K562 (cell line): ENCODE results near the gene TXNIP. TPM values are rescaled to one million over a fixed set of nuclear protein-coding genes. Genes with fewer than 3 reads are reported as not detected.

Source experiments
- CBFA2T3 ChIP-seq: fragments of 450-650 bp; IDR thresholded peaks from 2 replicates; pipeline ENCODE4 v1.6.1; 2017
- CBX3 ChIP-seq, 2 experiments: IDR thresholded peaks; 1 replicate in 1 of 2; 2 replicates in 1 of 2; pipeline ENCODE4 v1.6.1; 2012; ENCODE audit warnings: inconsistent platforms in 2 of 2, low read length in 2 of 2, borderline replicate concordance in 1 of 2, control low read depth in 1 of 2
- EGR1 ChIP-seq: fragments of 450-650 bp; conservative IDR thresholded peaks from 2 replicates; pipeline ENCODE4 v1.6.1; 2017; ENCODE audit warnings: mild to moderate bottlenecking
- EZH2 ChIP-seq: IDR thresholded peaks from 2 replicates; pipeline ENCODE4 v1.6.1; 2012; ENCODE audit warnings: low read depth, mild to moderate bottlenecking, inconsistent platforms, low read length, borderline replicate concordance
- GTF2A2 ChIP-seq: IDR thresholded peaks from 2 replicates; pipeline ENCODE4 v1.6.1; 2016; ENCODE audit warnings: mild to moderate bottlenecking, missing genetic modification characterization, missing compliant biosample characterization
- JUN ChIP-seq, 2 experiments: sonication (generic) in 1 of 2; formaldehyde crosslinking in 1 of 2; IDR thresholded peaks; 2 replicates each; pipeline versions ENCODE4 v1.6.1 to v1.8.0; 2012 to 2022; ENCODE audit warnings: borderline replicate concordance in 2 of 2, mild to moderate bottlenecking in 2 of 2, improper control_type of control experiment in 1 of 2, low read depth in 1 of 2, low read length in 1 of 2, missing genetic modification reagents in 1 of 2
- MEF2D ChIP-seq: conservative IDR thresholded peaks from 2 replicates; pipeline ENCODE4 v1.6.1; 2016; ENCODE audit warnings: low read depth, missing genetic modification characterization, missing compliant biosample characterization
- NEUROD1 ChIP-seq: fragments of 150-350 bp; IDR thresholded peaks from 2 replicates; pipeline ENCODE4 v1.6.1; 2014; ENCODE audit warnings: borderline replicate concordance, low read length, low read depth; ENCODE audit not compliant: partially characterized antibody
- SNRNP70 ChIP-seq: fragments of 200-400 bp; formaldehyde crosslinking; optimal IDR thresholded peaks from 2 replicates; pipeline ENCODE3; 2017; ENCODE audit warnings: low read depth, low read length
- TFAM ChIP-seq: fragments of 250-450 bp; sonication (Bioruptor Pico); conservative IDR thresholded peaks from 2 replicates; pipeline ENCODE4 v1.5.0; 2021; ENCODE audit warnings: mild to moderate bottlenecking, moderate library complexity
- ZNF239 ChIP-seq: fragments of 250-450 bp; sonication (Bioruptor Pico); IDR thresholded peaks from 2 replicates; pipeline ENCODE4 v1.4.0; 2020; ENCODE audit warnings: mild to moderate bottlenecking
- ZNF354B ChIP-seq: fragments of 250-450 bp; sonication (Bioruptor Pico); IDR thresholded peaks from 2 replicates; pipeline ENCODE4 v1.4.0; 2020
- ZSCAN32 ChIP-seq: fragments of 450-650 bp; formaldehyde crosslinking; IDR thresholded peaks from 2 replicates; pipeline ENCODE4 v1.4.0; 2020; ENCODE audit warnings: mild to moderate bottlenecking, moderate library complexity
- polyA plus RNA-seq, 8 experiments: library from polyadenylated mRNA; depleted of rRNA in 4 of 8; stranded (reverse) in 5 of 8; unstranded in 3 of 8; fragments of >200 nt; fragmentation: Nextera tagmentation in 2 of 8; fragmentation: Illumina TruSeq in 1 of 8; extraction: Ambion mirVana in 2 of 8; extraction: Trizol in 1 of 8; gene quantifications; 2 replicates each; pipeline versions ENCODE4 v1.2.1 to v1.2.3, GENCODE V29; 2011 to 2014; ENCODE audit warnings: inconsistent platforms in 1 of 8, missing spikeins in 1 of 8
- total RNA-seq, 7 experiments: library from RNA; depleted of rRNA in 6 of 7; stranded (reverse); fragments of >200 nt in 6 of 7; fragmentation: Illumina TruSeq in 2 of 7; extraction: Trizol in 2 of 7; gene quantifications; 2 replicates each; pipeline versions ENCODE4 v1.2.1 to v1.2.3, GENCODE V29; 2011 to 2021; ENCODE audit warnings: low replicate concordance in 1 of 7
- TF ChIP-seq, protein P1 (sequence below): IDR thresholded peaks from 2 replicates; pipeline ENCODE4 v1.6.1; 2011; ENCODE audit warnings: borderline replicate concordance, low read depth, mild to moderate bottlenecking, moderate library complexity, low read length; ENCODE audit not compliant: insufficient read depth, poor library complexity, severe bottlenecking
- TF ChIP-seq, protein P2 (sequence below), 2 experiments: fragments of 450-650 bp in 1 of 2; sonication (generic) in 1 of 2; formaldehyde crosslinking; conservative IDR thresholded peaks; 2 replicates each; pipeline versions ENCODE4 v1.4.0 to v1.8.1; 2020 to 2022; ENCODE audit warnings: mild to moderate bottlenecking in 1 of 2, missing genetic modification reagents in 1 of 2
- TF ChIP-seq, protein P3 (sequence below): fragments of 250-450 bp; sonication (Bioruptor Pico); IDR thresholded peaks from 2 replicates; pipeline ENCODE4 v1.4.0; 2020; ENCODE audit warnings: mild to moderate bottlenecking
- TF ChIP-seq, protein P4 (sequence below): fragments of 250-450 bp; sonication (Bioruptor Pico); IDR thresholded peaks from 2 replicates; pipeline ENCODE4 v1.5.0; 2020; ENCODE audit warnings: mild to moderate bottlenecking
- TF ChIP-seq, protein P5 (sequence below): fragments of 250-450 bp; sonication (Bioruptor Pico); IDR thresholded peaks from 2 replicates; pipeline ENCODE4 v1.8.0; 2022; ENCODE audit warnings: inconsistent platforms

Gene TXNIP
- total and polyA plus RNA-seq, 9 of the 15 experiments (the other 6 are each of a cell fraction or from before 2014, with no cell fraction given), result 120 to 499 (median 257) TPM

DNA sequence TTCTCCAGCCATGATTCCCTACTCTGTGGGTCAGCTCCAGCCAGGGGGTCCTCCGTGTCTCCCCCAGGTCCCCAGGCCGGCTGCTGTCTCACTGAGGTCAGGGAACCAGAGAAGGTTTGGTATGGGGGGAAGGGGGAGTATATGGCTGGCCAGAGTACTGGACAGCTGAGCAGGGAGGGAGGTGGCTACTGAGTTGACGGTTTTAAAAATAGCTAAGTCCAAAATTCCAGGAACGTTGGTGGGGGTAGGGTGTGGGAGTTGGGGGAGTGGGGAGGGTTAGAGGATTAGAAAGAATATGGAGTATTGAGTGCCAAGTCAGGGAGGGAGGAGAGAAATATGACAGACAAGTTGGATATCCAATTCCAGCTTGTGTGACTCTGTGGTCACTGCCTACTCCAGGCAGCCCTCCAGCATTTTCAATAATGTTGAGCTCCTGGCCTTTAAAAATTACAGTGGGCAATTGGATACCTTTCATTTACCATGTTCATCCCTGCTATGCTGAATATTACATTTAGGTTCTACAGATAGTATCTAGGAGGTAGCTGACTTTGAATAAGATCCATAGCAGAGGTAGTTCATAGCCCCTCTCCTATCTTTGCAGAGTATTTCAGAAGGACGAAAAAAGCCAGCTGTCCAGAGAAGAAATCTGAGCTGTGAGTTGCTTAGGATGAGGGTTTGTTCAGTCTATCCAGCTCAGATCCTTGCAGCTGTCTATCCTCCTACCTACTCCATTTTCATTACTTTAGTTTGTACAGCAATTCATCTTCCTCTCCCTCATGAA is 25.4 kb upstream of the TXNIP start, which contains the start of gene HJV (continued):
- TF ChIP-seq, protein P1, sequence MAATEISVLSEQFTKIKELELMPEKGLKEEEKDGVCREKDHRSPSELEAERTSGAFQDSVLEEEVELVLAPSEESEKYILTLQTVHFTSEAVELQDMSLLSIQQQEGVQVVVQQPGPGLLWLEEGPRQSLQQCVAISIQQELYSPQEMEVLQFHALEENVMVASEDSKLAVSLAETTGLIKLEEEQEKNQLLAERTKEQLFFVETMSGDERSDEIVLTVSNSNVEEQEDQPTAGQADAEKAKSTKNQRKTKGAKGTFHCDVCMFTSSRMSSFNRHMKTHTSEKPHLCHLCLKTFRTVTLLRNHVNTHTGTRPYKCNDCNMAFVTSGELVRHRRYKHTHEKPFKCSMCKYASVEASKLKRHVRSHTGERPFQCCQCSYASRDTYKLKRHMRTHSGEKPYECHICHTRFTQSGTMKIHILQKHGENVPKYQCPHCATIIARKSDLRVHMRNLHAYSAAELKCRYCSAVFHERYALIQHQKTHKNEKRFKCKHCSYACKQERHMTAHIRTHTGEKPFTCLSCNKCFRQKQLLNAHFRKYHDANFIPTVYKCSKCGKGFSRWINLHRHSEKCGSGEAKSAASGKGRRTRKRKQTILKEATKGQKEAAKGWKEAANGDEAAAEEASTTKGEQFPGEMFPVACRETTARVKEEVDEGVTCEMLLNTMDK, result no peak
- peak in 1 of 2 experiments; percentile 57; a peak in 1 of 3 replicates for TF ChIP-seq CBX3 (IDR thresholded peaks at IDR 0.05; ENCODE audit: borderline replicate concordance in 1 of 2, low read length in 2 of 2)
- TF ChIP-seq ZNF239 (CRISPR knock-in tag), result no peak
- peak; percentile 88 for TF ChIP-seq MEF2D
- peak; percentile 85 for TF ChIP-seq EGR1
- 0 out of 2 replicates have a peak, but pooled peaks have one; percentile 18 for TF ChIP-seq JUN (IDR thresholded peaks at IDR 0.05; ENCODE audit: borderline replicate concordance, low read depth, low read length)
- TF ChIP-seq JUN (CRISPR knock-in tag; IDR thresholded peaks at IDR 0.05; ENCODE audit: borderline replicate concordance), result no peak
- no peak for TF ChIP-seq ZNF354B
- TF ChIP-seq EZH2, result no peak
- no peak for TF ChIP-seq TFAM (CRISPR knock-in tag)
- no peak for TF ChIP-seq NEUROD1
- no peak for TF ChIP-seq ZSCAN32 (CRISPR knock-in tag)
- TF ChIP-seq, protein P2, sequence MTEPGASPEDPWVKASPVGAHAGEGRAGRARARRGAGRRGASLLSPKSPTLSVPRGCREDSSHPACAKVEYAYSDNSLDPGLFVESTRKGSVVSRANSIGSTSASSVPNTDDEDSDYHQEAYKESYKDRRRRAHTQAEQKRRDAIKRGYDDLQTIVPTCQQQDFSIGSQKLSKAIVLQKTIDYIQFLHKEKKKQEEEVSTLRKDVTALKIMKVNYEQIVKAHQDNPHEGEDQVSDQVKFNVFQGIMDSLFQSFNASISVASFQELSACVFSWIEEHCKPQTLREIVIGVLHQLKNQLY (CRISPR knock-in tag; conservative IDR thresholded peaks at IDR 0.05), result no peak
- TF ChIP-seq CBFA2T3, result peak; percentile 48
- TF ChIP-seq, protein P3, sequence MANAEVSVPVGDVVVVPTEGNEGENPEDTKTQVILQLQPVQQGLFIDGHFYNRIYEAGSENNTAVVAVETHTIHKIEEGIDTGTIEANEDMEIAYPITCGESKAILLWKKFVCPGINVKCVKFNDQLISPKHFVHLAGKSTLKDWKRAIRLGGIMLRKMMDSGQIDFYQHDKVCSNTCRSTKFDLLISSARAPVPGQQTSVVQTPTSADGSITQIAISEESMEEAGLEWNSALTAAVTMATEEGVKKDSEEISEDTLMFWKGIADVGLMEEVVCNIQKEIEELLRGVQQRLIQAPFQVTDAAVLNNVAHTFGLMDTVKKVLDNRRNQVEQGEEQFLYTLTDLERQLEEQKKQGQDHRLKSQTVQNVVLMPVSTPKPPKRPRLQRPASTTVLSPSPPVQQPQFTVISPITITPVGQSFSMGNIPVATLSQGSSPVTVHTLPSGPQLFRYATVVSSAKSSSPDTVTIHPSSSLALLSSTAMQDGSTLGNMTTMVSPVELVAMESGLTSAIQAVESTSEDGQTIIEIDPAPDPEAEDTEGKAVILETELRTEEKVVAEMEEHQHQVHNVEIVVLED (CRISPR knock-in tag), result no peak
- TF ChIP-seq, protein P4, sequence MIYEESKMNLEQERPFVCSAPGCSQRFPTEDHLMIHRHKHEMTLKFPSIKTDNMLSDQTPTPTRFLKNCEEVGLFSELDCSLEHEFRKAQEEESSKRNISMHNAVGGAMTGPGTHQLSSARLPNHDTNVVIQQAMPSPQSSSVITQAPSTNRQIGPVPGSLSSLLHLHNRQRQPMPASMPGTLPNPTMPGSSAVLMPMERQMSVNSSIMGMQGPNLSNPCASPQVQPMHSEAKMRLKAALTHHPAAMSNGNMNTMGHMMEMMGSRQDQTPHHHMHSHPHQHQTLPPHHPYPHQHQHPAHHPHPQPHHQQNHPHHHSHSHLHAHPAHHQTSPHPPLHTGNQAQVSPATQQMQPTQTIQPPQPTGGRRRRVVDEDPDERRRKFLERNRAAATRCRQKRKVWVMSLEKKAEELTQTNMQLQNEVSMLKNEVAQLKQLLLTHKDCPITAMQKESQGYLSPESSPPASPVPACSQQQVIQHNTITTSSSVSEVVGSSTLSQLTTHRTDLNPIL (CRISPR knock-in tag), result no peak
- TF ChIP-seq, protein P5, sequence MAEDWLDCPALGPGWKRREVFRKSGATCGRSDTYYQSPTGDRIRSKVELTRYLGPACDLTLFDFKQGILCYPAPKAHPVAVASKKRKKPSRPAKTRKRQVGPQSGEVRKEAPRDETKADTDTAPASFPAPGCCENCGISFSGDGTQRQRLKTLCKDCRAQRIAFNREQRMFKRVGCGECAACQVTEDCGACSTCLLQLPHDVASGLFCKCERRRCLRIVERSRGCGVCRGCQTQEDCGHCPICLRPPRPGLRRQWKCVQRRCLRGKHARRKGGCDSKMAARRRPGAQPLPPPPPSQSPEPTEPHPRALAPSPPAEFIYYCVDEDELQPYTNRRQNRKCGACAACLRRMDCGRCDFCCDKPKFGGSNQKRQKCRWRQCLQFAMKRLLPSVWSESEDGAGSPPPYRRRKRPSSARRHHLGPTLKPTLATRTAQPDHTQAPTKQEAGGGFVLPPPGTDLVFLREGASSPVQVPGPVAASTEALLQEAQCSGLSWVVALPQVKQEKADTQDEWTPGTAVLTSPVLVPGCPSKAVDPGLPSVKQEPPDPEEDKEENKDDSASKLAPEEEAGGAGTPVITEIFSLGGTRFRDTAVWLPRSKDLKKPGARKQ (CRISPR knock-in tag), result no peak
- TF ChIP-seq SNRNP70, result no peak
- TF ChIP-seq GTF2A2 (tag), result no peak
